Left ventricle myocardium inferior (tissue), 1 donor: ENCODE results near the gene NRN1. TPM values are rescaled to one million over a fixed set of nuclear protein-coding genes. Genes with fewer than 3 reads are reported as not detected.
A peak's percentile ranks its signal among the peaks of the same experiment; 100 is the strongest.
"Not testable (repeated sequence)": the region's sequence is repeated elsewhere in the genome, so short reads cannot be mapped to it uniquely, and the experiment has no call there.

Source experiments
- DNase-seq: peaks from one replicate; pipeline ENCODE4 v3.0.0-alpha.2; 2020
- H3K27ac ChIP-seq: fragments of 200-600 bp; replicated peaks from 2 replicates; pipeline ENCODE4 v1.8.0; 2021
- H3K27me3 ChIP-seq: fragments of 200-600 bp; 2 replicates; pipeline ENCODE4 v1.8.0; 2021; ENCODE audit warnings: low read depth
- H3K36me3 ChIP-seq: fragments of 200-600 bp; 2 replicates; pipeline ENCODE4 v1.8.0; 2021
- H3K4me1 ChIP-seq: fragments of 200-600 bp; 2 replicates; pipeline ENCODE4 v1.8.0; 2021
- H3K4me3 ChIP-seq: fragments of 200-600 bp; 2 replicates; pipeline ENCODE4 v1.8.0; 2021; ENCODE audit warnings: mild to moderate bottlenecking, moderate library complexity
- H3K9me3 ChIP-seq: fragments of 200-600 bp; replicated peaks from 2 replicates; pipeline ENCODE4 v1.8.0; 2021
- CTCF ChIP-seq: fragments of 200-600 bp; IDR thresholded peaks from 2 replicates; pipeline ENCODE4 v1.8.0; 2021; ENCODE audit warnings: antibody characterized with exemption, mild to moderate bottlenecking, borderline replicate concordance
- intact Hi-C: fragments of 100-400 bp; cut with micrococcal nuclease; formaldehyde crosslinking; loops from one replicate; pipeline ENCODE4 v1.11.0; 2022
- total RNA-seq: library from RNA; stranded (reverse); fragmentation: NEBNext Ultra II Directional; extraction: Animal tissue kit (Norgen Biotek cat#: 25700); gene quantifications from one replicate; pipeline ENCODE4 v1.2.1, GENCODE V29; 2021
- donor health status: DM: no; HTN: yes; CAD: no; lungs with severe emphysema.

NRN1 gene
- total RNA-seq, 1 donor from 2014 or later = 8.8 TPM

- H3K4me3 ChIP-seq = no peak overlapping the region
- peaks cover 17% of the 10 kb centered on the region for H3K27me3 ChIP-seq
- TF ChIP-seq CTCF = no peak
- H3K27ac ChIP-seq = no peak overlapping the region
- peaks cover 13% of the 10 kb centered on the region for H3K4me1 ChIP-seq
- intact Hi-C loops = no loop called here
- H3K36me3 ChIP-seq = no peaks in the 10 kb centered on the region
- DNase-seq = no peak
- no peaks in the 10 kb centered on the region for H3K9me3 ChIP-seq
These were observed 26.9 kb downstream of the NRN1 start for GRCh38 chr6:5979650-5980420.

- intact Hi-C loops = no loop called here
- no peak for DNase-seq
These were observed 29.9 kb downstream of the NRN1 start for GRCh38 chr6:5976811-5977210.

GRCh38 chr6:5968817-5969734 lies 37.6 kb downstream of the NRN1 start:
- Histone ChIP-seq H3K27ac (no peak overlapping the region), H3K4me1 (peaks cover 14% of the 10 kb centered on the region), H3K36me3 (no peaks in the 10 kb centered on the region), H3K4me3 (no peak overlapping the region), H3K27me3 (peaks cover 13% of the 10 kb centered on the region), H3K9me3 (no peaks in the 10 kb centered on the region)
- no peak for TF ChIP-seq CTCF
- intact Hi-C loops = no loop called here
- peak; percentile 62 for DNase-seq

More at GRCh38 chr6:5976811-5977210, 29.9 kb downstream of the NRN1 start:
- H3K36me3 ChIP-seq = no peaks in the 10 kb centered on the region
- peaks cover 26% of the 10 kb centered on the region for H3K27me3 ChIP-seq
- peaks cover 11% of the 10 kb centered on the region for H3K4me1 ChIP-seq
- no peak overlapping the region for H3K27ac ChIP-seq
- no peak overlapping the region for H3K4me3 ChIP-seq
- no peak for TF ChIP-seq CTCF
- H3K9me3 ChIP-seq = no peaks in the 10 kb centered on the region

GRCh38 chr6:5968036-5968435 lies 38.7 kb downstream of the NRN1 start:
- DNase-seq, intact Hi-C loops, H3K27ac ChIP-seq, H3K4me3 ChIP-seq, H3K9me3 ChIP-seq, H3K27me3 ChIP-seq, H3K36me3 ChIP-seq: not testable (repeated sequence)
- peaks cover 14% of the 10 kb centered on the region for H3K4me1 ChIP-seq

- no peak overlapping the region for H3K27ac ChIP-seq
- H3K4me1 ChIP-seq = peaks cover 14% of the 10 kb centered on the region
- no peaks in the 10 kb centered on the region for H3K36me3 ChIP-seq
- no peak for DNase-seq
- no peak for TF ChIP-seq CTCF
- H3K27me3 ChIP-seq = no peaks in the 10 kb centered on the region
- no peak overlapping the region for H3K4me3 ChIP-seq
- intact Hi-C loops = no loop called here
- H3K9me3 ChIP-seq = no peaks in the 10 kb centered on the region
These were observed 39.1 kb downstream of the NRN1 start for GRCh38 chr6:5967594-5967993.
